HG03095 (cell line): ENCODE results near the gene ZNF473.
"Not testable (repeated sequence)": the region's sequence is repeated elsewhere in the genome, so short reads cannot be mapped to it uniquely, and the experiment has no call there.

Source experiments
- ATAC-seq: cut with Tn5 transposase; IDR thresholded peaks from one replicate; pipeline ENCODE4 v1.9.1; 2021; ENCODE audit warnings: moderate library complexity; ENCODE audit not compliant: unreplicated experiment

The ZNF473 gene

DNA sequence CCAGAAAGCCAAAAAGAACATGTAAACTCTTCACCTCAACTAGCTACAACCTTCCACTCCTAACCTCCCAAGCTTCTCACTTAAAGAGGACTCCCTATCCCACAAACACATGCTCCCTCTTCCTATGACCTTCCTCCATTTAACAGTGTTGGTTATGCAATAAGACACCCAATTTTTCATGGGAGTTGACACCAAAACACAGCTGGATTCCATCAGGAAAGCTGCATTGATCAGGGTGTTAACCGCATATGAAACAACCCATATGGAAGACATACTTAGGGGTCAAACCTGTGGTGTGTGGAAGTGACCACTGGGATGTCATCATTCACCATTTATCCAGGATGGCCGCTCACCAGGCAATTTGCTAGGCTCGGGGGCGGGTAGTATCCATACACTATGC is 21.9 kb downstream of the ZNF473 start:
- ATAC-seq = no peak

DNA sequence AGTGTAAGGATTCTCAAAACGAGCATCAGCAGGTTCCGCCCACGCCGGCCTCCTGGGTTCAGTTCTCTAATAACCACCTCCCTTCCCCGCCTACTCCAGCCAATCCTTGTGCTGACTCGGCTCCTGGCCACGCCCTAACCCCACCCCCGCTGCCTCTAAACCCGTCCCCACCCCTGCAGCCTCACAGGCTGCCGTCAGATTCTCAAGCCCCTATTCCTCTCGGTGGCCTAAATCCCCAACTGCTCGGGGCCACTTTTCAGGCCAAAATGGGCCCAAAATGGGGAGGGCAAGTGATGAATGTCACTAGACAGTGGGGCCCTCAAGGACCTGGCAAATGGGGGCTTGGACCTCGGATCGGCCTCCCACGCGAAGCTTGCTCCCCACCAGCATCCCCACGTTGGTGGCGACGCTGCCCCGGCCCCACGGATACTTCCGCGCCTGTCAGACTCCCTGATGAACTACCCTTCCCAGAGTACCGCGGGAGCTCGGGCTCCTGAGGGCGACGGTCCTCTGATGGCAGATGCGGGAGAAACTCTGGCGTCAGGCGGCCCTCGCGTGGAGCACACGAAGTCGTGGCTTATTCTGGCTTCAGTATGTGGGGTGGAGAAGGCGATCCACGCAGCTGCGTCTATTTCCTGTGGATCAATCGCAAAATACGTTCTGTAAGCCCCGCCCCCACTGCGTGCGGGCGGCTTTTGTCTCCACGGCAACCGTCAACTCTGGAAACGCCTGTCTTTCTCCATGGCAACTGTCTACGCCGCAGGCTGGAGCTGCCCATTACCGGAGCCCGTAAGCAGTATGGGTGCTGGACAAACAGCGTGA is 24.8 kb downstream of the ZNF473 start:
- ATAC-seq = no peak

DNA sequence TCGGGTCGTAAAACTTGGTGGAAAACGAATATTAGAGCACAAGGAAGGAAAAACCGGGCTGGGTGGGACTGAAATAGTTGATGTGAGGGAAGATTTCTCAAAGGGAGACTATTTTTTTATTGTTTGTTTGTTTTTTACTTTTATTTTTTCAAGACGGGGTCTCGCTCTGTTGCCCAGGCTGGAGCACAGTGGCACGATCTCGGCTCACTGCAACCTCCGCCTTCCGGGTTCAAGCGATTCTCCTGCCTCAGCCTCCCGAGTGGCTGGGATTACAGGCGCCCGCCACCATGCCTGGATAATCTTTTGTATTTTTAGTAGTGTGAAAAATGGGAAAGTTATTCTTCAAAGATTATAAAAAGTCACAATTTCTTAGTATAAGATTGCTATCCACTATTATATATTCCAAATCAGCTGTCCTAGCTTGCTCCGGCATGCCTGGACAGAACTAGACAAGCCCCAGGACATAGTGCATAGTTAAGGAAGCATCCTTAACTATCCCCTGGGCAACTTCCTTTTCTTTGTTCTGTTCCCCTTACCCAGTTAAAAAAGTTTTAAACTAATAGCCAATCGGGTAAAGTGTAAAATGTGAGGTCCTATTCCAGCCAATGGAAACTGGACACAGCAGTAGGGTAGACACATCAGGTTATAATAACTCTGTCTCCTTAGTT is 25.6 kb downstream of the ZNF473 start:
- not testable (repeated sequence) for ATAC-seq

DNA sequence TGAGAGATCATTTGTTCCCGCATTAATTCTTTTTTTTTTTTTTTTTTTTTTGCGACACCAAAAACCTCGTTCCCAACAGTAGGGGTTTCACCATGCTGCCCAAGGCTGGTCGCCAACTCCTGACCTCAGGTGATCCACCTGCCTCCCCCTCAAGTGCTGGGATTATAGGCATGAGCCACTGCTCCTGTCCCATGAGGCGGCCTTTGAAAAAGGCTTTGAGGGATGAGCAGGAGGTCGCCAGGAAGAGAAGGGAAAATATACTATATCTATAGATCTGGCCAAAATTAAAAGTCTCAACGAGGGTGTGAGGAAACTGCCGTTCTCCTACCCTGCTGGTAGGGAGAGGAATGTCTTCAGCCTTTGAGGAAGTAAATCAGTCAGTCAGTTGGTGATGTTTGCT is 26.2 kb downstream of the ZNF473 start:
- ATAC-seq = no peak

DNA sequence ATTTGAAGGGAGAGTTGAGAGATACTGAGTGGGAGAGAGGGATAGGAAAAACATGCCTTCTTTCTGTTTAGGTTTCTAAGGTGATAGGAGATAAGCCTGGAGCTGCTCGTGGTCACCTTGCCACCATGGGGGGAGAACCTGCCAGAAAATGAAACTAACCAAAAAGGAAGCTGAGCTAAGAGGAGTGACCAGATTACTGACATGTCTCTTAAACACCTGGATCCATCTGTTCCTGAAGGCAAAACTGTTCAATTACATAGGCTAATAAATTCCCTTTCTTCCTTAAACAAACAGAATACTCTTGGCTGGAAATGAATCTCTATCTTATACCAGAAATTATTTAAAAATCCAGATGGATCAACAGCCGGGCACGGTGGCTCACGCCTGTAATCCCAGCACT is 27.3 kb downstream of the ZNF473 start:
- no peak for ATAC-seq

DNA sequence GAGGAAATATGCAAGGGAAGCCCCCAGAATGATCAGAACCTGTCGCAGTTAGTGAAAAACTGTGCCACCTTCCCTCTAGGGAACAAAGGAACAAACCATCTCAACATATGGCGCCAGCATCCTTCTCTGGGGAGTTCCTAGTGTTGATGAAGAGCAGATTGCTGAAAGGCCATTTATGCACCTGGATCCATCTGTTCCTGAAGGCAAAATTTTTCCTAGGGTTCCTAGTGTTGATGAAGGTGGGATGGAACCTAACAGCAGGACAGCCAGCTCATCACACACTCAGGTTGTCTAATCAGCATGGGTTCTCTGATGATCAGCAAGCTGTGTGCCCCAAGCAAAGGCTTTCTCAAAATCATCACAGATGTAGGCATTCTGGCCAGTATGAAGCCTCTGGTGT is 32.6 kb downstream of the ZNF473 start:
- ATAC-seq = no peak

DNA sequence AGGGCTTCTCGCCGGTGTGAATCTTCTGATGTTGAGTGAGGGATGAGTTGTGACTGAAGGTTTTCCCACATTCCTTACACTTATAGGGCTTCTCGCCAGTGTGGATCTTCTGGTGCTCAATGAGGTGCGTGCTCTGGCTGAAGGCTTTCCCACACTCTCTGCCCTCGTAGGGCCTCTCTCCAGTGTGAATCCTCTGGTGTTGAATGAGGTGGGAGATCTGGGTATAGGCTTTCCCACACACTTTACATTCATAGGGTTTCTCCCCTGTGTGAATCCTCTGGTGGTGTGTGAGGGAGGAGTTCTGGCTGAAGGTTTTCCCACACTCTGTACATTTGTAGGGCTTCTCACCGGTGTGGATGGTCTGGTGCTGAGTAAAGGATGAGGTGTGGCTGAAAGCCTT is 33.2 kb downstream of the ZNF473 start:
- no peak for ATAC-seq

DNA sequence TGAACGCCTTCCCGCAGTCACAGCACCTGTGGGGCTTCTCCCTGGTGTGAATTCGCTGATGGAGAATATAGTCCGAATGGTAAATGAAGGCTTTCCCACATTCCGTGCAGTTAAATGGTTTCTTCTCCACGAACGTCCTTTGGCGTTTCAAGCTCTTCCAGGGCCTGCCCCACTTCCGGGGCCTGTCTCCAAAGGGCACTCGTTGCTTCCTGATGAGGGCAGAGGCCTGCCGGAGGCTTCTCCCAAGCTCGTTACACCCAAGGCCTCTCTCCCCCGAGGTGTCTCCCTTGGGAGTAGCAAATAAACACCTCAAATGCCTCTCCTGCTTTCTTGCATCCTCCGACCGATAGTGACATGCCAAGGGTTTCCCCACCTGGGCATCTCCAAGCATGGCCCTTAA is 34.3 kb downstream of the ZNF473 start:
- no peak for ATAC-seq

DNA sequence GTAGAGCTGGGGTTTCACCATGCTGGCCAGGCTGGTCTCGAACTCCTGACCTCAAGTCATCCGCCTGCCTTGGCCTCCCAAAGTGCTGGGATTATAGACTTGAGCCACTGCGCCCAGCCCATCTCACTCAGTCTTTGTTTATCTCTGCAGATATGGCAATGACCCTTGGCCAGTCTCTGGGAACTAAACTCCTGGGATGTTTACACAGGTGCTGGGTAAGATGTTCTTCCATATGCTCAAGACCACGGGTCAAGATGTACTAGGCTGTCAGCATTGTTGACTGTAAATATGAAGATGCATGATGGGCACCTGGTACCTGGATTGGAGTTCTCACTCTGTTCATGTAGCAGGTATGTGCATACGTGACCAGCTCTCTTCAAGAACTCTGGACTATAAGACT is 35.8 kb downstream of the ZNF473 start:
- no peak for ATAC-seq

DNA sequence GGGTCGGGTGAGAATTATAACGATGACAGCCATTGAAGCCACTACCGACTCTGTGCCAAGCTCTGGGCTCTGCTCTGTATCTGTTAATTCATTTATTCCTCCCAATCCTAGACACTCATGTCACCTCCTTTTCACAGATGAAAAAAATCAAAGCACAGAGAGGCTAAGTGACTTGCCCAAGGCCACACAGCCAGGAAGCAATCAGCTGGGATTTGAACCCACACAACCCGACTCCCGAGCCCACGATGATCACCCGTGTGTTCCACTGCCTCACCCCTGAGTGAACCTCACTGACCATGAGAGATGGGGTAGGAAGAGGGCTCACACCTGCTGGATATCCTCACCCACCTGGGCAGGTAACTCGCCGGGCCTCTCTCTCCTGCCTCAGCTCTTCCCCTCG is 40.1 kb downstream of the ZNF473 start:
- no peak for ATAC-seq

DNA sequence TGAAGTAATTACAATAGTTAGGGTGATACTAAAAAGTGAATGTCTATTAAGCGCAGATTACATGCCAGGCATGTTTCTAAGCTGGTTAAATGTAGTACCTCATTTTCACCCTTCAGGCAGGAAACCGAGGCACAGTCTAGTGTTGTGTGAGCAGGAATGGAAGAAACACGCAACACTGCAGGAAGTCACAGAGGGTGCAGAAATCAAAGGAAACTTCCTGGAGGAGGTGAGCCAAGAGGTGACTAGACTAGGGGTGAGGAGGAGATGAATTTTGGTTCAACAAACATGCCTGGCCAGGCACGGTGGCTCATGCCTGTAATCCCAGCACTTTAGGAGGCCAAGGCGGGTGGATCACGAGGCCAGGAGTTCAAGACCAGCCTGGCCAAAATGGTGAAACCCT is 41.8 kb downstream of the ZNF473 start:
- ATAC-seq = no peak

DNA sequence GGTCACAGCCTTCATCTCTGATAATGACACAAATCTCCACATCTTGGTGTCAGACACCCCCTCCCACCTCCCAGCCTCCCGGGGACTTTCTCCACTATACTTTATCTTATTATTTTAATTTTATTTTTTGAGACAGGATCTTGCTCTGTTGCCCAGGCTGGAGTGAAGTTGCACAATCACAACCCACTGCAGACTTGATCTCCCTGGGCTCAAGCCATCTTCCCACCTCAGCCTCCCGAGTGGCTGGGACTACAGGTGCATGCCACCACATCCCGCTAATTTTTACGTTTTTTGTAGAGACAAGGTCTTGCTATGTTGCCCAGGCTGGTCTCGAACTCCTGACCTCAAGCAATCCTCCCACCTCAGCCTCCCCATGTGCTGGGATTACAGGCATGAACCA is 42.6 kb downstream of the ZNF473 start:
- ATAC-seq = not testable (repeated sequence)

DNA sequence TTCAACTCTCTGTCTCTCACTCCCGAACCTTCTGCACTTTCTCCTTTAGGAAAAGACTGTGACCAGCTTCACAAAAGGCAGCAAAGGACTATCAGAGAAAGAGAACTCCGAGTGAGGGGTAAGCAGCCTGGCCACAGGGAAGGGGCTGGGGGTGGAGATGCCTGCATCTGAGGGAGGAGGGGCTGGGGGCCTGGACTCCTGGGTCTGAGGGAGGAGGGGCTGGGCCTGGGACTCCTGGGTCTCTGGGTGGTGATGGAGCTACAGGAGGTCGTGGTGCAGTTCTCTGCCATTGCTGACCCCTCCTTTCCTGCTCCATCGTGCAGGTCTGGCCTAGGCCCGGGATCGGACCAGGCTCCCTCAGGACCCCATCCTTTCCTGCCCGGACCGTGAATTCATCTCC is 49.3 kb downstream of the ZNF473 start:
- not testable (repeated sequence) for ATAC-seq

DNA sequence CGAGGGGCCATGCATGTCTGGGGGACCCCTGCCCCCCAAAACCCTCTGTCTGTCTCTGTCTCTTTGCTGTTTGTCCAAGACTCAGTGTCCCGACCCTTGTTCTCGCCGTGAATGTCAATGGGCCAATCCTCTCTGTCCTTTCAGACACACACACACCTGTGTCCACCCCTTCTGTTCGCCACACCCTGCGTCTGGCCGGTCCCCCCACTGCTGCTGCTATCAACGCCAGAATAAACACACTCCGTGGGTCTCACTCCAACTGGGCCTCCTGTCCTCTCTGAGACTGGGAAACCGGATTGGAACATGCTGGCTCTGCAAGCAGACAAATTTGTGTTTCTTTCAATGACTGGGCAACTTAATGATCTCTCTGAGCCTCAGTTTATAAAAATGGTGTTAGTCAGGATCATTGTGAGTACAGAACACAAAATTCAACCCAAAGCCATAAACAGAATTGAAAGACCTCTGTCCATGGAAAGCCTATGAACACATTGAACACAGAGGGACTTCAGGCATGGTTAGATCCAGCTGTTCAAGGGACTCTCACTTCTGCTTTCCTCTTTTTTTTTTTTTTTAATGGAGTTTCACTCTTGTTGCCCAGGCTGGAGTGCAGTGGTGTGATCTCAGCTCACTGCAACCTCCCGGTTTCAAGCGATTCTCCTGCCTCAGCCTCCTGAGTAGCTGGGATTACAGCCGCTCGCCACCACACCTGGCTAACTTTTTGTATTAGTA is 50.0 kb downstream of the ZNF473 start:
- not testable (repeated sequence) for ATAC-seq

DNA sequence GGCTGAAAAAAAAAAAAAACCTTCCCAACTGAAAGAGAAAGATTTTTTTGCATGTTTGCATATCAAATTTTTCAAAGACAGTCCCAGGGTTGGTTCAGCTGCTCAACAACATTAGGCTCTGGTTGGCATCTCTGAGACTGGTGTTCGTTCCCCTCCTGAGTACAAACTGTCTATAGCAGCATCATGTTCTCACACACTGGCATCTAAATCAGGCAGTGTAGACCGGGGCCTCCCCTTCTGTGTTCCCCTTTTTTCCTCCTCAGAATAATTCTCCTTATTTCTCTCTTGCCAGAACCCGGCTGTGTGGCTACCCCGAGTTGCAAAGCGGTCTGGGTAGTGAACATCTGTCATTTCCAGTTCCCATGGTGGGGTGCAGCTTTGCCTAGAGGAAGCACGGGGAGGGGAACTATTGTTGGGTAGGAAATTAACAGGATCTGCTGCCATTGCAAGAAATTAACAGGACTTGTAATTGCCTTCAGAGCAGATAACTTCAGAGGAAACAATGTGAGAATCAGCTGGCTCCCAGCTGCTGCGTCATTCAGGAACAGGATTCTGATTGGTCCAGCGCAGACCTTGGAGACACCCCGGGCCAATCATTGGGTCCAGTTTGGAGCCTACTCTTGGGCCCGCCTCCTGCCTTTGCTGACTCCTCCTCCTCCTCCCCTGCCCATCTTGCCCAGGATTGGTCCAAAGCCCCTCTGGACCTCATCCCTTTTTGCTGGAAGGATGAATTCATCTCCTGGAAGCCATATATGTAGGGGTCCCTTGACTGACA is 51.0 kb downstream of the ZNF473 start:
- not testable (repeated sequence) for ATAC-seq

DNA sequence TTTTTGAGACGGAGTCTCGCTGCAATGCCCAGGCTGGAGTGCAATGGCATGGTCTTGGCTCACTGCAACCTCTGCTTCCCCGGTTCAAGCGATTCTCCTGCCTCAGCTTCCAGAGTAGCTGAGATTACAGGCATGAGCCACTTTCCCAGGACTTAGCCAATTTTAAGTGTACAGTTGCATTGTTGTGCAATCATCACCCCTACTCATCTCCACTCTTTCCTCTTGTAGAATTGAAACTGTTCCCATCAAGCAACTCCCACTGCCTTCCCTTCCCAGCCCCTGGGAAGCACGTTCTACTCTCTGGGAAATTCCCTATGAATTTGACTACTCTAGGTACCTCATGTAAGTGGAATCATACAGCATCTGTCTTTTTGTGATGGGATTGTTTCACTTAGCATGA is 53.2 kb downstream of the ZNF473 start:
- not testable (repeated sequence) for ATAC-seq

DNA sequence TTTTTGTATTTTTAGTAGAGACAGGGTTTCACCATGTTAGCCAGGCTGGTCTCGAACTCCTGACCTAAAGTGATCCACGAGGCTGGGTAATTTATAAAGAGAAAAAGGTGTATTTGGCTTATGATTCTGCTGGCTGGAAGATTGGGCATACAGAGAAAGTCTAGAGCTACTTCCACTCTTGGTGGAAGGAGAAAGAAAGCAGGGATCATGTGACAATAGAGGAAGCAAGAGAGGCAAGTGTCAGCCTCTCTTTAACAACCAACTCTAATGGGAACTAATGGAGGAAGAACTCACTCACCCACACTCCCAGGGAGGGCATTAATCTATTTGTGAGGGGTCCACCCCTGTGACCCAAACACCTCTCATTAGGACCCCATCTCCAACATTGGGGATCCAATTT is 58.6 kb downstream of the ZNF473 start:
- ATAC-seq = not testable (repeated sequence)

DNA sequence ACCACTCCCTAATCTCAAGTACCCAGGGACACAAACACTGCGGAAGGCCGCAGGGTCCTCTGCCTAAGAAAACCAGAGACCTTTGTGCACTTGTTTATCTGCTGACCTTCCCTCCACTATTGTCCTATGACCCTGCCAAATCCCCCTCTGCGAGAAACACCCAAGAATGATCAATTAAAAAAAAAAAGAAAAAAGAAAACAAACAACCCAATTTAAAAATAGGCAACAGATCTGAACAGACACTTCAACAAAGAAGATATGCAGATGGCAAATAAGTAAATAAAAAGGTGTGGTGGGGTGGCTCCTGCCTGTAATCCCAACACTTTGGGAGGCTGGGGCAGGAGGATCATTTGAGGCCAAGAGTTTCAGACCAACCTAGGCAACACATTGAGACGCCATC is 61.3 kb downstream of the ZNF473 start:
- ATAC-seq = not testable (repeated sequence)

DNA sequence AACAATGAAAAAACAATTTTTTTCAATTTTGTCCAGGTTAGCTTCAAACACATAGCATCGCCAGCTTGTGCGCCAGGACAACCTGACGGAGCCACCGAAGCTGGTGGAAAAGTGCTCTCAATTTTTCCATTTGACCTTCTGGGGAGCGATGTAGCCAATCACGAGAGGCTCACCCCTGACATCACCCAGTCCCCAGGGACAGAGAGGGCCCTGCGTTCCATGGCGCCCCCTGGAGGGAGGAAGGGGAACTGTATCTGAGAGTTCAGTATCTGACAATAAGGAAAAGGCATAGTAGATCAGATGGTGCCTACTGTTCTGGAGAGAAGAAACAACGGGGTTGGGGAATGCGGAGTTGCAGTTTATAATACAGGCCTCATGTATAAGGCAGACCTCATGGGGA is 64.9 kb downstream of the ZNF473 start:
- not testable (repeated sequence) for ATAC-seq

DNA sequence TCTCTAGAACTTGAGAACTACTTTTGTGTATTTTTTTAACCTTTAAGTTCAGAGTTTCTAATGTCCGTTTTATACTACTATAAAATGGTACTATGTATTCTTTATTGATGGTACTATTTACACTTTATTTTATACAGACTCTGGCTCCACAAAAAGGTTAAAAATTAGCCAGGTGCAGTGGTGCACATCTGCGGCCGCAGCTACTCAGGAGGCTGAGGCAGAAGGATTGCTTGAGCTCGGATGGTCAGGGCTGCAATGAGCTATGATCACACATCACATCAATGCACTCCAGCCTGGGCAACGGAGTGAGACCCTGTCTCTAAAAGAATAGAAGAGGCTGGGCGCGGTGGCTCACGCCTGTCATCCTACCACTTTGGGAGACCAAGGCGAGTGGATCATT is 66.0 kb downstream of the ZNF473 start:
- ATAC-seq = not testable (repeated sequence)

DNA sequence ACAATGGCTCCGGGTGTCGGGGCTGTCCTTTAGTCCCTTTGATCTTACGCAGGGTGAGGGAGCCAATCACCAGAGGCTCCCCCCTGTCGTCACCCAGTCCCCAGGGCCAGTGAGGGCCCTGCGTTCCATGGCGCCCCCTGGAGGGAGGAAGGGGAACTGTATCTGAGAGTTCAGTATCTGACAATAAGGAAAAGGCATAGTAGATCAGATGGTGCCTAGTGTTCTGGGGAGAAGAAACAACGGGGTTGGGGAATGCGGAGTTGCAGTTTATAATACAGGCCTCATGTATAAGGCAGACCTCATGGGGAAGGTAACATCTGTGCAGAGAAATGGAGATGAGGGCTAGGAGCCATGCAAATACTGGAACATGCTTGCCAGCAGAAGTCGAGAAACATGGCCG is 66.8 kb downstream of the ZNF473 start:
- not testable (repeated sequence) for ATAC-seq
